Epidermal melanocyte (primary cell): ENCODE data around the gene CCDC187.

Source experiments
- DNase-seq: peaks from one replicate; pipeline ENCODE4 v3.0.0; 2011; ENCODE audit warnings: low spot score; ENCODE audit not compliant: insufficient read length

CCDC187 gene

DNA sequence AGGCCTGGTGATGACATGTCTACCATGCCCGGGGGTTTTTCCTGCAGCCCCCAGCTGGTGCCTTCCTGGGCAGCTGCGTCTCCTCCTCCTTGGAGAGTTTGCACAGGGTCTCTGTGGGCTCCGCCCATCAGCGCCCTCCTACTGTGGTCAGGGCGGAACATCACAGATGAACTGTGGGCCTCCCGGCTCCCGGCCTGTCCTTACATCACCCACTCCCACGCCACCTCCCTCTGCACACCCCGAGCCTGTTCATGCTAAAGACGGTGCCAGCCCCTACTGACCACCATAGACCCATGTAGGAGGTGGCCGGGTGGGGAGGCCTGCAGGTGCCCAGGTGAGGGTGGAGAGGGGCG lies 36.0 kb upstream of the CCDC187 start:
- no peak for DNase-seq

DNA sequence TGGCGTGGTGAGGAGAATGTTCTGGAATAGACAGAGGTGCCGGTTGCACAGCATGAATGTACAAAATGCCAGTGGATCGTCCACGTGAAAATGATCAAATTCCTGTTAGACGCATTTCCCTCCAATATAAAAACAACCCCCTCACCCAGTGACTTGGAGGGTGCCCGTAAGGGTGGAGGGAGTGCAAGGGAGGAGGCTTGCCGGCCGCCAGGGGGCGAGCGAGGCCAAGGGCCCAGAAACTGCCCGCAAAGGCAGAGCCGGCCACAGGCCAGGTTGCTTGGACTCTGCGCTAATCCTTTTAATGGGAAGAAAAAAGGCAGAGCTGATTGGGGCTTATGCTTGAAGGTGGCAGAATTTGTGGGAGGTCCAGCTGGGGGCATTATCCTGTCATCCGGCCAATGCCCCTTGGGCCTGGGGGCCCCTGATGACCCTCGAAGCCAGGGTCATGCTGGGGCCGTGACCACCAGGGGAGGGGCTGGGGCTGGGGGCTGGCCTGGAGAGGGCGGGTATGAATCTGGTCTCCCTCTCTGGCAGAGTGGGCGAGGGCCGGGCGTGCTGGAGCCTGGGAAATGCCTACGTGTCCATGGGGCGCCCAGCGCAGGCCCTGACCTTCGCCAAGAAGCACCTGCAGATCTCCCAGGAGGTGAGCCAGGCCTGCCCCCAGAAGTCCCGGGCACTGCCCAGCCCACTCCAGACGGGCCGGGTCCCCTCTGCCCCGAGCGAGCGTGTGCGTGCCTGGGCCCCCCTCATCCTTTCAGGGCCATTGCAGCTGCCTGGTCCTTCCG lies 35.5 kb upstream of the CCDC187 start:
- peak; percentile 66 for DNase-seq

DNA sequence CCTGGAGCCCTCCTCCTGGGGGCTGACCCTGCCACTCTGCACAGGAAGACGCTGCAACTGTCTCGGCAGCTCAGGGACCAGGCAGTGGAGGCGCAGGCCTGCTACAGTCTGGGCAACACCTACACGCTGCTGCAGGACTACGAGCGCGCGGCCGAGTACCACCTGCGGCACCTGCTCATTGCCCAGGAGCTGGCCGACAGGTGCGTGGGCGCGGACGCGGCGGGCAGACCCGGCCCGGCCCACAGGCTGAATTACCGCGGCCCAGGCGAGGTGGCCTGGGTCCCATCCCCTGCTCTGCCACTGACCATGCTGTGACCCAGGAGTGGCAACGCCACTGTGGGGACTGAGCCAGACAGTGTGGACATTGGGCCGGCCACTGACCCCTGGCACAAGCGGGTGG lies 34.6 kb upstream of the CCDC187 start:
- no peak for DNase-seq

DNA sequence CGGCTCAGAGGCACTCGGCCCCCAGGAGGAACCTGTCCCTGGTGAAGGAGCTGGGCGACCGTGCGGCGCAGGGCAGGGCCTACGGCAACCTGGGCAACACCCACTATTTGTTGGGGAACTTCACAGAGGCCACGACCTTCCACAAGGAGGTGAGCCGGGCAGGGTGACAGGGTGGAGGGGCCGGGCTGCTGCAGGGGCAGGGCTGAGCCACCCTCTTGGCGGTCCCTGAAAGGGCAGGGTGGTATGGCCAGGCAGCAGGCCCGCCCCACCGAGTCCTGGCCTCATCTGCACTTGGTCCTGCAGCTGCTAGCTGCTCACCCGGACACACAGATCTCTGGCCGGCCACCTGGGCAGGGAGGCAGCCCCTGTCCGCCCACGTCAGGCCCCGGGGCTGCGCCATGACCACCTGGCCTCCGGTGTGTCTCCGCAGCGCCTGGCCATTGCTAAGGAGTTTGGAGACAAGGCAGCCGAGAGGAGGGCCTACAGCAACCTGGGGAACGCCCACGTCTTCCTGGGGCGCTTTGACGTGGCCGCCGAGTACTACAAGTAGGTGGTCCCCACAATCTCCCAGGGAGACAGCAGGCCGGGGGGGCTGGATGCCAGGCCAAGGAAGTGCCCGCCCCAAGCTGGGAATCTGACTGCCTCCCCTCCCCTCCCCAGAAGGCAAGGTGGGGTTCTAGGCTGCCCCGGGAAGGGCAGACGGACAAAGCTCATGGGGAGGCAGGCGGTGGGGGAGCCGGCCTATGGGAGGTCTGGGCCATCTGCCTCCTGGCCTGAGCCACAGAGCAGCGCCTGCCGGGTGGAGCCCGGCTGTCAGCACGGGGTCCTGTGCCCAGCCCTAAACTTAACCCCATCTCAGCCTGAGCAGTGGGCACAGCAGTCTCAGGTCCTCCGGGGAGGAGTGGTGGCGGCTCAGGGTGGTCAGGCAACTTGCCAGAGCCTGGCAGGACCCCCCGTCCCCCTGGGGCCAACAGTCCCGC lies 33.8 kb upstream of the CCDC187 start:
- DNase-seq = no peak

DNA sequence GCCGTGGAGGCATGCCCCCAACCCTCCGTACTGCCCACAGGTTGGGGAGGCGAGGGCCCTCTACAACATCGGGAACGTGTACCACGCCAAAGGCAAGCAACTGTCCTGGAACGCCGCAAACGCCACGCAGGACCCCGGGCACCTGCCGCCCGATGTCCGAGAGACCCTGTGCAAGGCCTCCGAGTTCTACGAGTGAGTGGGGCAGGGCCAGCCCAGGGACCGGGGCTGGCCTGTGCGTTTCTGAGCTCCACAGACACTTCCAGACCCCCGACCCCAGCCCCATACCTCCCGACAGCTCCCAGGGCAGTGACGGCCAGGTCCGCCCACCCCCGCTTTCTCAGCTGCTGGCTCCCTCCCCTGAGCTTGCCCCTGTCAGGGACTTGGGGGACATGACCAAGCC lies 33.0 kb upstream of the CCDC187 start:
- DNase-seq = no peak

DNA sequence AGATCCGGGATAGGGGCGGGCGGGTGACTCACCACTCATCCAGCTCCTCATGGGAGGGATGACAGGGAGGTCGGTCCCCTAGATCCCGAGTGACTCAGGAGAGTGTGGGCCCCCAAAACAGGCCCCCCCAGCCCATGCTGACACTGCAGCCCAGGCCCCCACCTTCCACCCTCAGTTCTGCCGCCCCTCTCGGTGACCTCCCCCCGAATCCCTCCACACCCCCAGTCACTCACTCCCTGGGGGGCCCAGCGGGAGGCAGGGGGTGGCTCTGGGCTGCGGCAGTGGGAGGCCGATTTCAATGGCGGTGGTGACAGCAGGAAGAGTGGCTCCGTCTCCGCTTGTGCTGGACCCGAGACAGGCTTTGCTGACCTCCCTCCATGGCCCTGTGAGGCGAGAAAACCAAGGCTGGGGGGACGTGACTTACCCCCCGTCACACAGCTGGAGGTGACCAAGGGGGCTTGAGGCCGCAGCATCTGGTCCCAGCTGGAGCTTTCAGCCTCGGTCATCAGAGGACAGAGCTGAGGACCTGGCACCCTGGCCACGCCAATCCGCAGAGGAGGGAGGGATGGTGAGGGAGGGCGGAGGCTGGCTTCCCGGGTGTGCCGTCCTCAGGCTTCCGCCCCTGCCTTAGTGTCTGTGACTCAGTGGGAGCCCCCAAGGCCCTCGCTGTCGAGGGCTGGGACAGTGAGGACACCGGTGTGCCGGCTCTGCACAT lies 32.4 kb upstream of the CCDC187 start:
- no peak for DNase-seq

DNA sequence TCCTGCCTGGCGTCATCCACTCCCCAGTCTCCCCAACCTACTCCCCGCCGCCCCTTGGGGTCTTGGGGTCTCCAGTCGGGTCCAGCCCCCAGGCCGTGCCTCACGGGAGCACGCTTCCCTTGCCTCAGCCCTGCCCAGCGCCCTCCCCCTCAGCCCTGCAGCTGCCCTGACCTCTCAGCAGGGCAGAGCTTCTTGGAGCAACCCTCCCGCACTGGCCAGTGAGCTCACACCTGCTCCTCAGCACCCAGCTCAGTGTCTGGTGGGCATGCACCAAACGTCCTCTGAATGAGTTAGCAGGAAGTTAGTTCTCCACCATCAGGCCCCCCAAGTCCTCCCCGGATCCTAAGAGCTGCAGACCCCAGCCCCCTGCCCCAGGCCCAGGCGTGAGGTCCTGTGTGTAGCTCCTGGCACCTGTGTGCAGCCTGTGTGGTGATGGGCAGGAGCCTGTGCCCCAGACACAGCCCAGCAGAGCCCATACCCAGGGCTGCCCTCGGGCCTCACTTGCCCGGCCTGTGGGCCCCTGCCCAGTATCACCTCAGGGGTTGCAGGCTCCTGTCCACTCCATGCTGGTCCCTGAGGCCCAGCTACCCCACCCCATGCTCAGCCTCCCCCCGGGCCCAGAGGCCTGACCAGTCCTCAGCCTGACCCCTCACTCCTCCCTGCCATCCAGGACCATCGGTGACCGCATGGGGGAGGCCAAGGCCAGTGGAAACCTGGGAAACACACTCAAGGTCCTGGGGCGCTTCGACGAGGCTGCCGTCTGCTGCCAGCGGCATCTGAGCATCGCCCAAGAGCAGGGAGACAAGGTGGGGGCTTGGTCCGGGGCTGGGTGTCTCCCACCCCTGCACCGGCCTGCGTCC lies 31.6 kb upstream of the CCDC187 start:
- no peak for DNase-seq

DNA sequence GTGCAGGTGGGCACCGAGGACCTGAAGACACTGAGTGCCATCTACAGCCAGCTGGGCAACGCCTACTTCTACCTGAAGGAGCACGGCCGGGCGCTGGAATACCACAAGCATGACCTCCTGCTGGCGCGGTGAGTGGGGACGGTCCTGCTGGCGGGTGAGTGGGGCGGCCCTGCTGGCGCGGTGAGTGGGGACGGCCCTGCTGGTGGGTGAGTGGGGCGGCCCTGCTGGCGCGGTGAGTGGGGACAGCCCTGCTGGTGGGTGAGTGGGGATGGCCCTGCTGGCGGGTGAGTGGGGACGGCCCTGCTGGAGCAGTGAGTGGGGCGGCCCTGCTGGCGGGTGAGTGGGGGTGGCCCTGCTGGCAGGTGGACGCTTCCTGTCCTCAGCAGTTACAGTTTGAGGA lies 30.6 kb upstream of the CCDC187 start:
- no peak for DNase-seq

DNA sequence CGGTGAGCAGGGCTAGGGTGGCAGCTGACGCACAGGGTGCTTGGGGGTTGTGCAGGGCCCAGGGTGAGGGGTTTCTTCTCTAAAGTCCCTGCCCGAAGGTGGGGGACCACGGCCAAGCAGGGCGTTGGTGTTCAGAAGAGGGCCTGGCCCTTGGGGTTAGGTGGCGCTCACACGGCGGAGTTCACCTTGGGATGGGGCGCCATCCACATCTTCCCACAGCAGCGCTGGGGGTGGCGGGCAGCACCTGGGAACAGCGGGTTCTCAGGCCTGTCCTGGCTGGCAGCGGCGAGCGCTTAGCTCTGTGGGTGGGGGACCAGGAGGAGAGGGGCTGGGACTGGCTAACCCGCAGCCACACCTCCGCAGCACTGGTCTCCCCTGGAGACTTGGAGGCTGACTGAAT lies 29.6 kb upstream of the CCDC187 start:
- no peak for DNase-seq

DNA sequence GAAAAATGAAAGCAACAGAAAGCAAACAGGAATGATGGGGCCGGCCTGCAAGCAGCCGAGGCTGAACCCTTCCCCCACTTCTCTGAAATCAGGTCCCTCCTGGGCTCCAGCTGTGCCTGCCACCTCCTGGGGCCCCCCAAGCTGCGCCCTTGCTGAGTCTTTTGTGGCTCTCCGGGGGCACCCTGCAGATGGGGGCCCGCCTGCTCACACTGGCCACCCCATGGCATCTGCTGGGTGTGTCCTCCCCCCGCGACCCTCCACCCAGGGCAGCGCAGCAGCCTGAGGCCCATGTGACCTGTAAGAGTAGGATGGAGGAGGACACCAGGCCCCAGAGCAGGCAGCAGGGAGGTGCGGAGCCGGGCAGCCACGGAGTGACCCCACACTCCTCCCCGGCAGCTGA lies 29.2 kb upstream of the CCDC187 start:
- no peak for DNase-seq

DNA sequence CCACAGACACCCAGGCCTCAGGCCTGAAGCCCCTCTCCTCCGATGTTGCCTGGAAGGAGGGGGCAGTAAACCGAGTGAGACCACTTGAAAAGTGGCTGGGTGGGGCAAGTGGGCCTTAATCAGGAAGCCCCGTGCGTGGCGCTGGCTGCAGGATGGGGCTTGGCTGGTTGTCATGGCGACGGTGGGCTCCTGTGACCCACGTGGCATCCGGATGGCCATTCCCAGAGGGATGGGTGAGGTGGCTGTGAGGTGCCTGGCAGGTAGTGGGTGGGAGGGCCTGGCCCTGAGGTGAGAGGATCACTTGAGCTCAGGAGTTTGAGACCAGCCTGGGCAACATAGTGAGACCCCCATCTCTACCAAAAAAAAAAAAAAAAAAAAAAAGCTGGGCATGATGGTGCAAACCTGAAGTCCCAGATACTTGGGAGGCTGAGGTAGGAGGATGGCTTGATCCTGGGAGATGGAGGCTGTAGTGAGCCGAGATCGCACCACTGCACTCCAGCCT lies 28.6 kb upstream of the CCDC187 start:
- no peak for DNase-seq

DNA sequence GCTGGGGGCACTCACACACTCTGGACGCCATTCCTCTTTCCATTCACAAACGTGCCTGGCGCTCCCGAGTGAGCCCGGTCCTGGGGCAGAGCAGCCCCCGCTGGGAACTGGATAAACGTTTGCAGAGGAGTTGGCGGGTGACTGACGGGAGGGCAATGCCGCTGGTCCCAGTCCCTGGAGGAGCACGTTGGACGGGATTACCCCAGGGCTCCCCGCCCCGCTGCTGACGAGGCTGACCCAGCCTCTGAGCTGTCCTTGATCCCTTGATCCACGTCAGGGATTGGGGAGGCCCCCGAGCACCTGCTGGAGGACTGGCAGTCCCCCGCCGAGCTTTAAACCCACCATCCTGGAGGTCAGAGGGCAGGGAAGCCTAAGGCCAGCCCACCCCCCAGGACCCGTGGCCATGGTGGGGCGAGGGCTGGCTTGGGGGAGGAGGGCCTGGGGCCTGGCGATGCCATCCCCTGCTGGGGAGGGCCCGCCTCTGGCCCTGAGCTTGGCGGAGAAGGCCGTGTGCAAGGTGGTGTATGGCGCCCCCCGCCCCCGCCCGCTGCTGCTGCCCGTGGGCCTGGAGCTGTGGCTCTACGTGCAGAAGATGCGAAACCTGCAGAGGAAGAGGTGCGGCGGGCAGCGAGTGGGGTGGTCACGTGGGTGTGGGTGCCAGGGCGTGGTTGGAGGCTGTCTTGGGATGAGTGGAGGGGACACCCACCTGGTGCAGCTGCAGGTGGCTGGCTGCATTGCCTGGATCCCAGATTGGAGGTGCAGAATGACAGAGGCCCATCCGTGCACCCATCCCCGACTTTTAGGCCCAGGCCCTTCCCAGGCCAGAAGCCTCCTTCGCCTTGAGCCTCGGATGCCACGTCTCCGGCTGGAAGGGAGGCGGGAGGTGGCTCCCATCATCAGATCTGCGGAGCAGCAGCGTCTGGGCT lies 27.9 kb upstream of the CCDC187 start:
- no peak for DNase-seq

DNA sequence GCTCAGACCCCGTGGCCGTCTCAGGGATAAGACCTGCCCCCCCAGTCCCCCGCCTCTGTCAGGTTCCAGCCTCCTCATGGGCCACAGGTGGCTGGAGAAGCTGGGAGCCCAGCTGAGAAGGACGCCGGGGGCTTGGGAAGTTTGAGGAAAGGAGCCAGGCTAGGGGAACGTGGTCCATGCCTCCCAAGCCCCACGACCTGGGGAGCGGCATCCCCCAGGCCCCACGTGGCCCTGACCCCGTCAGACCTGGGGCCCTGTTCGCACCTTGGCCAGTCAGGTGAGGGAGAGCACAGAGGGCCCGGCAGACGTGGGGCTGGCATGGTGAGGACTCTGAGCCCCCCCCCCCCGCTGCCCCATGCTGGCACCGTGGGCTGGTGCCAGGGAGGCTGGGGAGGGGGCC lies 27.1 kb upstream of the CCDC187 start:
- no peak for DNase-seq

DNA sequence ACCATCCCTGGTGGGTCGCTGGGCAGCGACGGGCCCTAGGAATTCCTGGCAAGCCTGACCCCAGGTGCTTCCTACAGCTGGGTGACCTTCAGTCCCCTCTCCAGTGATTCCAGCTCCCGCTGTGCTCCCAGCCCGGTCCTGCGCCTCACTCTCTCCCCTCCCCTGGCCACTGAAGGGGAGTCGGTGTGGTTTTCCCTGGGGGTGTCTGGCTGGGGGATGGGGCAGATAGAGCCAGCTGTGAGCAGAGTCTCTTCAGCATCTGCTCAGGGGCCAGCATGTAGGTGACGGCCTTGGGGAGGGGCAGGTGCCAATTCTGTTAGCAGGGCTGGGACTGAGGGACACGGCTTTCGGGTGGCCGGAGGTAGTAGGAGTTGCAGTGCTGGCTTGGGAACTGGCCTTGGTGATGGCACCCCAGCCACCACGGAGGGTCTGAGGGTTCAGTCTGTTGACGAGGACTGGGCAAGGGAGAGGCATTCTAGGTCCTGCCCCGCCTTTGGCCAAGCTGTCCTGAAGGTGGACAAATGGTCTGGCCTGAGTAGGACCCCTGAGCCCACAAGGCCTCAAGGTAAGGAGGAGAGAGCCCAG lies 26.6 kb upstream of the CCDC187 start:
- DNase-seq = no peak

DNA sequence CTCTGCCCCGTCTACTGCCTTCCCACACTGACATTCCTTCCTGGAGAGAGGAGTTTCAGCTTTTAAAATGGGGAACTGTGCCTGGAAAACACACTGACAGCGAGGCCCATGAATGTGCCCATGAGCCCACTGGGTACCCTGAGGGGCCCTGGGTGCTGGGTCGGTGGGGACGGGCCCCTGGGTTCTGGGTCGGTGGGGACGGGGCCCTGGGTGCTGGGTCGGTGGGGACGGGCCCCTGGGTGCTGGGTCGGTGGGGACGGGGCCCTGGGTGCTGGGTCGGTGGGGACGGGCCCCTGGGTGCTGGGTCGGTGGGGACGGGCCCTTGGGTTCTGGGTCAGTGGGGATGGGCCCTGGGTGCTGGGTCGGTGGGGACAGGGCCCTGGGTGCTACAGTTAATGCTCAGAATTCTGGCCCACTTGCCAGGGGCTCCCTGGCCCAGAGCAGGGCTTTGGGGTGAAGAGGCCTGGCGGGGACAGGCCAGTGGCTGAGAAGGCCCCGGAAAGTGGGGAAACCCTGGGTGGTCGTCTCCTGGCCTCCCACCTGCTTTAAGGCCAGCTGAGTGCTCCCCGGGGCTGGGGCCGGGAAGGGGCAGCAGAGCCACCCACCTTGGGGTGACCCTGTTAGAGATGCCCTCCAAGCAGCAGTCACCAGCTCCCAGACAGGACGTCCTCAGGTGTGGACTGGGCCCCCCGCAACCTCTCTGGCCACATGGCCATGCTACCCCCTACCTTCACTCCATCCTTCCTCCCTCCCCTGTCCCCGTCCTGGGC lies 25.9 kb upstream of the CCDC187 start:
- DNase-seq = no peak

DNA sequence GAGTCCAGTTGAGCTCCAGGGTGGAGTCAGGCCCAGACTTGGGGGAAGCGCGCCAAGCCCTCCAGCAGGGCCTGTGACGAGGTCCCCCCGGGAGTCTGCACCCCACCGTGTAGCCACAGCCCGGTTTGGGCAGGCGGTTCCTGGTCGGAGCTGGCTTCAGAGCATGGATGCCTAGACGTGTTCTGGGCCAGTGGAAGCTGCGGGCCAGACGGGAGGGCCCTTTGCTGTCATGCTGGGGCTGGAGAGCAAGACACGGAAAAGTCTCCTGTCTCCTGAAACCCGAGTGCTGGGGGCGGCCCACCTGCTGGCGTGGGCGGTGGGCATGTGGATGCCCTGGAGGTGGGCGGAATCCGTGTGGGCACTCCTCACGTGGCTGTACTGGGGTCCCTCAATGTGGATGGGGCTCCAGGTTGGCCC lies 25.3 kb upstream of the CCDC187 start:
- DNase-seq = no peak

DNA sequence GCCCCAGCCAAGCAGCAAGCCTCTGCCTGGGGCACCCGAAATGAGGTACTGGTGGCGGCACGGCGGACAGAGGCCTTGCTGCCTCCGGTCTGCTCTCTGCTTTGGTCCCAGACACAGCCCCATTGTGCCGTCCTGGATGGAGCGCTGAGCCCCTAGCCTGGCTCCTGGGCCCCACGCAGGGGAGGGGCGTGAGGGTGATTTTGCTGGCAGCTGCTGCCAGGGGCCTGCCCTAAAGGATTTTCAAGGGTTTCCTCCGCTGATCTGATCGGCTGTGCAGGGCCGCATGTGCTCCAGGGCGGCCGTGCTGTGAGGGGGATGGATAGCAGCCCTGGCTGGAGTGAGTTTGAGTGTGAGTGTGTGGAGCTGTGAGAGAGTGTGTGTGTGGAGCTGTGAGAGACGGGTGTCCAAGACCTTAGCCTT lies 24.7 kb upstream of the CCDC187 start:
- peak; percentile 97 for DNase-seq

DNA sequence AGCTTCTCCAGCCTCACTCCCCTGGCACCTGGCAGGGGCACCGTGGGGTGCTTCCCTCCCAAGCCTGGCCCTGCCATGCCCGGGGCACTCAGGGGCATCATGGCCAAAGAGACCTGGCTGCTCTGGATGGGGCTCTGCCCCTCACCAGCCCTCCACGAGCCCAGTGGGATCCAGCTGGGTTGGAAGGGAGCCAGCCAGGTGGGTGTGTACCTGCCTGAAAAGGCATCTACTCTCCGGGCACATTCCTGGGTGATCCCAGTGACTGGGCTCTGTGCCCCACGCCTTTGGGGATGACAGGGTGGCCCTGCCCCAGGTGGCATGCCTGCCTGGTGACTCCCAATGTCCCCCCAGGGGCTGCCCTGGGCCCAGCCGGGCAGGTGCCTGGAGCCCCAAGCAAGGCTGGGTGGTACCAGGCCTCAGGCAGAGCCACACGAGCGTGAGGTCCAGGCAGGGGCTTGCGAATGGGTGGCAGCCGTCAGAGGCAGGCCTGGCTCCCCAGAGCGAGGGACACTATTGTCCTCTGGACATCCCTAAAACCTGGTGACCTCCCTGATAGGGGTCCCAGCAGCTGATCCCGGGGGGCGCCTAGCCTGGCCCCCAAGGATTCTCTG lies 24.2 kb upstream of the CCDC187 start:
- no peak for DNase-seq
